HAP-1 (cell line): Measurements from ENCODE around the gene ADAMTS19.

Experiments
- DNase-seq, 2 experiments: peaks; one replicate each; pipeline ENCODE4 v3.0.0-alpha.2; 2016 to 2020; ENCODE audit warnings: low spot score in 2 of 2
- H3K27me3 ChIP-seq: fragments of 250-450 bp; sonication (Bioruptor Pico); 2 replicates; pipeline ENCODE4 v1.5.1; 2020; ENCODE audit warnings: low read depth, mild to moderate bottlenecking, moderate library complexity
- H3K36me3 ChIP-seq: fragments of 250-450 bp; sonication (Bioruptor Pico); replicated peaks from 2 replicates; pipeline ENCODE4 v1.5.1; 2020; ENCODE audit warnings: mild to moderate bottlenecking
- H3K4me1 ChIP-seq: fragments of 250-450 bp; sonication (Bioruptor Pico); 2 replicates; pipeline ENCODE4 v1.5.1; 2020; ENCODE audit warnings: mild to moderate bottlenecking
- H3K4me3 ChIP-seq: fragments of 250-450 bp; sonication (Bioruptor Pico); 2 replicates; pipeline ENCODE4 v1.5.1; 2020; ENCODE audit warnings: mild to moderate bottlenecking, moderate library complexity
- H3K9me3 ChIP-seq: fragments of 250-450 bp; sonication (Bioruptor Pico); 2 replicates; pipeline ENCODE4 v1.5.1; 2020; ENCODE audit warnings: mild to moderate bottlenecking, moderate library complexity
- in situ Hi-C: fragments of 300-500 bp; cut with MboI; formaldehyde crosslinking; loops from 3 replicates; pipeline ENCODE4 v1.14.3; 2020; ENCODE audit warnings: low sequenced_read_pairs, inconsistent platforms, mixed read lengths

ADAMTS19 gene

GRCh38 chr5:129500101-129500500 lies 40.0 kb downstream of the ADAMTS19 start:
- Histone ChIP-seq H3K4me1 (no peaks in the 10 kb centered on the region), H3K4me3 (no peak overlapping the region), H3K9me3 (no peaks in the 10 kb centered on the region), H3K36me3 (no peaks in the 10 kb centered on the region), H3K27me3 (no peaks in the 10 kb centered on the region)
- DNase-seq: no peak
- in situ Hi-C loops: no loop called here

- no peaks in the 10 kb centered on the region for H3K36me3 ChIP-seq
- H3K9me3 ChIP-seq: no peaks in the 10 kb centered on the region
- no peaks in the 10 kb centered on the region for H3K4me1 ChIP-seq
- no peak for DNase-seq
- no peak overlapping the region for H3K4me3 ChIP-seq
- no peaks in the 10 kb centered on the region for H3K27me3 ChIP-seq
- in situ Hi-C loops: no loop called here
These were observed 46.0 kb downstream of the ADAMTS19 start for GRCh38 chr5:129506086-129506485.

DNA sequence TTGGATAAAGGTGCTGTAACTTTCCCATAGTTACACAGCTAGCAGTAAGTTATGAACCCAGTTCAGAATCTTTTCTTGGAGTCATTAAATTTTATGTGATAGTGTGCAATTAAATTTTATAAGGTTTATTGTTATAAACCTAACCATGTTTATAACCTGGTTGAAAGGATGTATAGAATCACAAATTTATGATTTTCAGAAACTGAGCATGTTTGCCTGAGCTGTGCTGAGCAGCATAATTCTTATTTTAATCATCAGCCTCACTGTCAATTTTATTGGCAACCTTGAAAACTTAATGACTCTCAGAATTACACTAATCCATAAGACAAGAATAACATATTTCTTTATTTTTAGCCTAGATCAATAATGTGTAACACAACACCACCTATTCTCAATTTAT lies 46.9 kb downstream of the ADAMTS19 start:
- in situ Hi-C loops: no loop called here
- Histone ChIP-seq H3K27me3 (no peaks in the 10 kb centered on the region), H3K4me3 (no peak overlapping the region), H3K9me3 (no peaks in the 10 kb centered on the region), H3K4me1 (no peaks in the 10 kb centered on the region), H3K36me3 (no peaks in the 10 kb centered on the region)
- DNase-seq: no peak

DNA sequence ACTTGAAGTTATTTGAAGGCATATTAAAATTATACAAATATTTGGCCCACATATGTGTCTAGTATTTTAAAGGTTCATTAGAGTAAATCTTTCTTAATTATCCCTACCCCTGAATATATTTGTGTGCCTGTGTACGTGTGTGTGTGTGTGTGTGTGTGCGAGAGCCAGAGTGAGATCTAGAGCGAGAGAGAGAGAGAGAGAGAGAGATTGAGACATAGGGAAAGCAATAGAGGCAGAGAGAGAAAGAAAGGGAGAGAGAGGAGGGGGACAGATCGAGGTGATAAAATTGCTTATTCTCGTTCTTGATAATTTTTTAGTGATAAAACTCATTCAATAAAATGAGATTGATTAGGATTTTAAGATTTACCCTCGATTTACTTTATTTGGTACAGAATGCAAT lies 47.4 kb downstream of the ADAMTS19 start:
- Histone ChIP-seq H3K4me1 (no peaks in the 10 kb centered on the region), H3K27me3 (no peaks in the 10 kb centered on the region), H3K36me3 (no peaks in the 10 kb centered on the region), H3K4me3 (no peak overlapping the region), H3K9me3 (no peaks in the 10 kb centered on the region)
- DNase-seq: no peak
- in situ Hi-C loops: no loop called here

DNA sequence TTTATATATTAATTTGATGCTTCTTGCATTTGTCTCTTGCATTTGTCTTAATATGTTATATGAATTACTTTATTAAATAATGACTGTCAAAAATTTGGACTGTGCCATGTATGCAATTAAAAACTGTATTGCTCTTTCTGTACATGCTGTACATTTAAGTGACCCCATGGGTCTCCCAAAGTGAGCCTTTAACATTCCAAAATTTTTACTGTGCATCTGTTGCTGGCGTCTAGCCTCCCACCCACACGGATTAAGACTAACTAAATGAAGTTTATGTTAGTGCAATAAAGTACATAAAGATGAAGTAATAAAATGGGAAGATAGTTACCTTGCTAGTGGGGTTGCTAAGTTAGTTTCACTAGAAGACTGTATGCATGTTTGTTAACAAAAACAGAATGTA lies 48.5 kb downstream of the ADAMTS19 start:
- Histone ChIP-seq H3K9me3 (no peaks in the 10 kb centered on the region), H3K36me3 (no peaks in the 10 kb centered on the region), H3K4me1 (no peaks in the 10 kb centered on the region), H3K27me3 (no peaks in the 10 kb centered on the region), H3K4me3 (no peak overlapping the region)
- in situ Hi-C loops: no loop called here
- DNase-seq: no peak

DNA sequence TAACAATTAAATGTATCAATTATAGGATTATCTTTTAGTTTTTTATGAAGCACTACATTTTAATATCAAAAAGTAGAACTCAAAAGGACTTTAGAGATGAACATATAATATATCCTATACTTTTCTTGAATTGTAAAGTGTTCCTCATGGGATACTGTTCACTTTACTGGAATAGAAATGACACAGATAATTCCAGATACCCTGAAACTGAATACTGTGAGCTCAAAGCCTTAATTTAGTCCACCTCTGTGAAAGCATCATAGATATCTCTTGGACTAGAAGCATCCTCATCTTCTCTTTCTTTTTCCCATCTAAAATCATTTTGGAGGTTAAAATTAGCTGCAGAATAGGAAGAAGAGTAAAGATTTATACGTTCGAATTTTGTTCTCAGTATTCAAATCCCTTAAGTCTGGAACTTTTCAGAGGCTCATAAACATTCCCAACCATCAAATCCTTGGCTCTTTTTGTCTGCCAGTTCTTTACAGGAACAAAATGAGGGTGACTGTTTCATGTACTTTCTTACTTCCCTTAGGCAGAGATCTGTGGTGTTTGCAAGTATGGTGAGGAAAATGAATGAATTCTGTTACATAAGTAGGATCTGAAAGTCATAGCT lies 49.4 kb downstream of the ADAMTS19 start:
- Histone ChIP-seq H3K4me1 (no peaks in the 10 kb centered on the region), H3K9me3 (no peaks in the 10 kb centered on the region), H3K4me3 (no peak overlapping the region), H3K36me3 (no peaks in the 10 kb centered on the region), H3K27me3 (no peaks in the 10 kb centered on the region)
- in situ Hi-C loops: no loop called here
- DNase-seq: no peak

- H3K4me1 ChIP-seq: no peaks in the 10 kb centered on the region
- no peaks in the 10 kb centered on the region for H3K27me3 ChIP-seq
- no peak overlapping the region for H3K4me3 ChIP-seq
- no peaks in the 10 kb centered on the region for H3K9me3 ChIP-seq
- no peak for DNase-seq
- no peaks in the 10 kb centered on the region for H3K36me3 ChIP-seq
- in situ Hi-C loops: no loop called here
These were observed 51.2 kb downstream of the ADAMTS19 start for GRCh38 chr5:129511291-129511690.

DNA sequence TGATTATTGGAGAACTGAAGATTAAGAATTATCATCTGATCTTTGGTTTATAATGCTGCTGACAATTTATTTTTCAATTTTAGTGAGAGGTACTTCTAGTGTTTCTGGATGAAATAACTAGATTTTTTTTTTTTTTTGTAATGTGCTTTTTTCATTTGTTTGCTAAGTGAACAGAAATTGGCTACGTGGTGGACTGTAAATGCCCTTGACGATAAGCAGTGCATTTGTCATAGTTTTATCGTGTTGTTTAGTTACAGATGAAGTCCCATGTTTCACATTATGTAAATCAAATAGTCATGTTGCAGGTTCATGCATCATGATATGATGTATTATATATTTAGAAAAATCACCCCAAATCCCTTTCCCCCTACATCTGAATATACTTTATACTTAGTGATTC lies 81.0 kb downstream of the ADAMTS19 start:
- in situ Hi-C loops: no loop called here
- no peaks in the 10 kb centered on the region for H3K36me3 ChIP-seq
- H3K4me3 ChIP-seq: no peak overlapping the region
- DNase-seq: no peak
- no peaks in the 10 kb centered on the region for H3K27me3 ChIP-seq
- H3K9me3 ChIP-seq: no peaks in the 10 kb centered on the region
- no peaks in the 10 kb centered on the region for H3K4me1 ChIP-seq

DNA sequence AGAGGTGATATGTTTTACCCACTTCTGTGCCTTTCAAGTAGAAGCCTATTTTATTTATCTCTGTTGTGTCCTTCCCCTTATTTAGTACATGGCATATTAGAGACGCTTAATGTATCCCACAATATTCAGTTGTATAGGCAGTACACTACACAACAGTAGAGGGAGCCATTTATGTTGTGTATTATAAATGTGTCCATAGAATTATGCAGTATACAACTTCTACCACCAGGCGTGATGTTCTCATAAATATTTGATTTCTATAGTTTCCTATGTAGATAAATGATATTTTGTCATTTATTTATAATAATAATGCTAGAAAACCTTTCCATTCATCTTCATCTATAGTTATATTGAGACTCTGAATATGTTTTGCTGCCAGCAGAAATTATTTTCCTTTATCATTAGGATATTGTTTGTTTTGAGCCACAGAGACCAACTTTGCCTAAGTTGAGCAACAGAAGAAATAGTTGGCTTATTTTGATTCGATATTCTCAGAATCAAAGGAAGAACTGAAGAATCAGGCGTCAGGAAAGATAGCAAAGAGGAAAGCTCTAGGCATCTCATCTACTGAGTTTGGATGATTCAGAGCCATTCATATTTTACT lies 81.7 kb downstream of the ADAMTS19 start:
- Histone ChIP-seq H3K9me3 (no peaks in the 10 kb centered on the region), H3K27me3 (no peaks in the 10 kb centered on the region), H3K4me3 (no peak overlapping the region), H3K36me3 (no peaks in the 10 kb centered on the region), H3K4me1 (no peaks in the 10 kb centered on the region)
- peak in 1 of 2 experiments; percentile 29 for DNase-seq
- in situ Hi-C loops: no loop called here

- no peaks in the 10 kb centered on the region for H3K27me3 ChIP-seq
- DNase-seq: no peak
- no peak overlapping the region for H3K4me3 ChIP-seq
- in situ Hi-C loops: no loop called here
- H3K4me1 ChIP-seq: no peaks in the 10 kb centered on the region
- H3K36me3 ChIP-seq: no peaks in the 10 kb centered on the region
- no peaks in the 10 kb centered on the region for H3K9me3 ChIP-seq
These were observed 87.0 kb downstream of the ADAMTS19 start for GRCh38 chr5:129547137-129547536.

DNA sequence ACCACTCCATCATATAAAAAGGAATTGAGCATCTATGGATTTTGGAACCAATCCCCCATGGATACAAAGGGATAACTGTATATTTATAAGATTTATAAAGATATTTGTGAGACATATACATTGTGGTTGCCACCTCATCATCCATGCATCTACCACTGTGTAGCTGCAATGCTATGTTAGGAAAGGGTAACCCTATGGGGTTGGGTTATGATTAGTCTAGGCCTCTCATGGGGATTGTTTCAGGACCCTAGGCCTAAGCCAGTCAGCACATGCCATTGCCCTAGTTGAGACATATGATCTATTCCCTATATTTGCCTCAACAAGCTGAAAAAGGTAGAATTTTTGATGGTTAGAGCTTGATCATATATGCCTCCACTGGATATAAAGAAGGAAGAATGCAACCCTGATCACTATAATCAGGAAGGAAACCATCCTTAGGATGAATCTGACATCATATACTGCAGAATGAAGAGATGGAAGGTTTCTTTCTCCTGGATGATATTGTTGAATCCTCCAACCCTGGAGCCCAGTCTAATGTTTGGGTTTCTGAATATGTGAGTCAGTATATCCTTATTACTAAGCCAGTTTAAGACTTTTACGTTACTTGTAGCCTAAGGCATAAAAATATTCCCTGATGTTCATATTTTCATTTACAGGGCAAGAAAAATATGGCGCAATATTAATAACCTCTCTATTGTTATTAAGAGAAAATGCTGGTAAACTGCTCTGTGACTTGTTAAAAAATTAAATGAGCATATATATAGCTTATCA lies 94.2 kb downstream of the ADAMTS19 start:
- H3K27me3 ChIP-seq: peaks cover 3% of the 10 kb centered on the region; the same call in 1 of the 2 replicates
- no peaks in the 10 kb centered on the region for H3K9me3 ChIP-seq
- H3K4me1 ChIP-seq: no peaks in the 10 kb centered on the region
- DNase-seq: no peak
- H3K4me3 ChIP-seq: no peak overlapping the region
- H3K36me3 ChIP-seq: no peaks in the 10 kb centered on the region
- in situ Hi-C loops: no loop called here

- Histone ChIP-seq H3K4me3 (no peak overlapping the region), H3K36me3 (no peaks in the 10 kb centered on the region), H3K27me3 (no peaks in the 10 kb centered on the region), H3K4me1 (peaks cover 5% of the 10 kb centered on the region; the same call in 1 of the 2 replicates), H3K9me3 (no peaks in the 10 kb centered on the region)
- in situ Hi-C loops: no loop called here
- DNase-seq: no peak
These were observed 103.5 kb downstream of the ADAMTS19 start for GRCh38 chr5:129563585-129563984.

DNA sequence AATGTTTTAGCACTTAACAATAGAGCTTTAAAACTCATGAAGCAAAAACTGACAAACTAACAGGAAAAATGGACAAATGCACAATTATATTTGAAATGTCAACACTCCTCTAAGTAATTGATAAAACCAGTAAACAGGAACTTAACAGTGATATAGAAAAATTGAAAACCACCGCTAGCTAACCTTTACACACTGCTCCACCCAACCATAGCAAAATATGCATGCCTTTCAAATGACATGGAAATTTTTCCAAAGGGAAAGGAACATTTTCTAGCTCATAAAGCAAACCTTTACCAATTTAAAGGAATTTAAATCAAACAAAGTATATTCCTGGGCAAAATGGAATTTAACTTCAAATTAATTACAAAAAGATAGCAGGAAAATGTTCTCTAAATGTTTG lies 109.2 kb downstream of the ADAMTS19 start:
- Histone ChIP-seq H3K36me3 (no peaks in the 10 kb centered on the region), H3K4me1 (no peaks in the 10 kb centered on the region), H3K9me3 (no peaks in the 10 kb centered on the region), H3K4me3 (no peak overlapping the region), H3K27me3 (no peaks in the 10 kb centered on the region)
- DNase-seq: no peak
- in situ Hi-C loops: no loop called here

- in situ Hi-C loops: no loop called here
- no peaks in the 10 kb centered on the region for H3K9me3 ChIP-seq
- DNase-seq: no peak
- no peaks in the 10 kb centered on the region for H3K4me1 ChIP-seq
- H3K36me3 ChIP-seq: no peaks in the 10 kb centered on the region
- no peaks in the 10 kb centered on the region for H3K27me3 ChIP-seq
- H3K4me3 ChIP-seq: no peak overlapping the region
These were observed 112.0 kb downstream of the ADAMTS19 start for GRCh38 chr5:129572060-129572459.
